Activated CD4-positive, alpha-beta T cell treated with anti-CD3 and anti-CD28 coated beads, Interleukin-2, amount 10 ng/mL, durations not matched to agents 7 days and 5 days (primary cell): ENCODE data around the gene ESRRG. TPM values are rescaled to one million over a fixed set of nuclear protein-coding genes. Genes with fewer than 3 reads are reported as not detected.

Experiments used
- CTCF ChIA-PET: fragments of 350-600 bp; sonication (Branson Sonifier 250); formaldehyde crosslinking; loops from one replicate; lab custom pipeline; 2021; ENCODE audit warnings: antibody characterized with exemption; lab: Charles Lee
- POLR2A ChIA-PET: fragments of 350-600 bp; sonication (Branson Sonifier 250); formaldehyde crosslinking; loops from one replicate; lab custom pipeline; 2021; ENCODE audit warnings: antibody characterized with exemption; lab: Charles Lee
- DNase-seq: peaks from one replicate; pipeline ENCODE4 v3.0.0-alpha.2; 2020
- H3K27ac Mint-ChIP-seq: one replicate; pipeline ENCODE4 v1.8.0; 2021; ENCODE audit warnings: mild to moderate bottlenecking, moderate library complexity, mixed read lengths
- H3K27me3 Mint-ChIP-seq: one replicate; pipeline ENCODE4 v1.8.0; 2021; ENCODE audit warnings: mixed read lengths
- H3K36me3 Mint-ChIP-seq: one replicate; pipeline ENCODE4 v1.8.0; 2021; ENCODE audit warnings: low read depth, mixed read lengths
- H3K4me1 Mint-ChIP-seq: one replicate; pipeline ENCODE4 v1.8.0; 2021; ENCODE audit warnings: mixed read lengths
- H3K4me3 Mint-ChIP-seq: one replicate; pipeline ENCODE4 v1.8.0; 2021; ENCODE audit warnings: mild to moderate bottlenecking, moderate library complexity, mixed read lengths
- H3K9me3 Mint-ChIP-seq: one replicate; pipeline ENCODE4 v1.8.0; 2021; ENCODE audit warnings: mixed read lengths
- total RNA-seq, 2 experiments: library from RNA; stranded (reverse); gene quantifications; one replicate each; pipeline ENCODE4 v1.2.3, GENCODE V29; 2021

The ESRRG gene
- total RNA-seq, 2 experiments from 2014 or later, result not detected

DNA sequence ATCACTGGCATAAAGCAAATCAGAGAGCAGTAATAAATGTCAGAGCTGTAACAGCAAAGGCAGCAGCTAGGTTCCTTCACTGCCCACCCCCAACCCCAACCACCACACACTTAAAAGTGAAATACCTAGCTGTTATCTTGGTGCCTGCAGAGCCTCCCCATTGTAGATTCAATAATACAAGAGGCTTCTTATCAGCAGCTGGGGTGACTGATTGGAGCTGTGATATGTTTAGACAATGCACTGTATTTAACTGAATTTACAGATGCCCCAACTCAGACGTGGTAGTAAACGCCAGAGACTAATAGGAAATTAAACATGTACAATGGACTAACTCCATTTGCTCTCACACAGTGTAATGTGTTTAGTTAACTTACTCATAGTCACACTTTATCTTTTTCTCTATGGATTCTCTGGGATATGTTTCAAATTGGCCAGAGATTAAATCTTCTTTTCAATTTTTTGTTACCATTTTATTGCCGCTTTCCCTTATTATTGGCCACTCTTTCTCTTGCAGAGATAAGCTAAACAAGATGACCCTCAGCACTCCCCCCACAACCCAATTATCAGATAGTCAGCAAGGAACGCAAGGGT, 117.1 kb downstream of the ESRRG start:
- CTCF ChIA-PET, result interaction anchor here (0.6 kb wide), 1 partner anchor 316 kb away, joined by 3 read pairs; no protein-coding TSS in a partner anchor

DNA sequence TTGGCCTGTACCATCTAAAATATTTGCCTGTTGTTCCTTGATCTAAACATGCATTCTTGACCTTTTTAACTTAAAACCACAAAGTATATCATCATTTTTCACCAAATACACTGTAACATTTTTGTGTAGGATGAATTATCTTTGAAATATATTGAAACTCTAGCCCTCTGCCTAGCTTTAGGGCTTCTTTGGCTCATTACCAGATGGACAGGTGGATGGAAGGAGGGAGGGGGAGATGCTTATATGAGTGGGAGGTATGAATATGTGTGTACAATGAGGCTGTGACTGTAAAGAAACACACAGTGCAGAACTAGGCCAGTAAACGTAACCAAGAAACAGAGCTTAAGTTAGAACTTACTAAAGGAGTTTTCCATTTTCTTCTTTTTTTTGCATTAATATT, 118.5 kb downstream of the ESRRG start:
- Mint-ChIP-seq H3K27ac (no peak overlapping the region), H3K4me3 (no peak overlapping the region), H3K27me3 (peaks cover 16% of the 10 kb centered on the region), H3K9me3 (no peaks in the 10 kb centered on the region), H3K36me3 (no peaks in the 10 kb centered on the region), H3K4me1 (peaks cover 3% of the 10 kb centered on the region)
- POLR2A ChIA-PET, result no interaction called here
- CTCF ChIA-PET, result no interaction called here
- no peak for DNase-seq

More for the DNA sequence above, 117.1 kb downstream of the ESRRG start:
- Mint-ChIP-seq H3K36me3 (no peaks in the 10 kb centered on the region), H3K4me1 (no peaks in the 10 kb centered on the region), H3K4me3 (no peak overlapping the region), H3K27ac (no peak overlapping the region), H3K9me3 (no peaks in the 10 kb centered on the region), H3K27me3 (peaks cover 7% of the 10 kb centered on the region)
- no peak for DNase-seq
- POLR2A ChIA-PET, result no interaction called here

DNA sequence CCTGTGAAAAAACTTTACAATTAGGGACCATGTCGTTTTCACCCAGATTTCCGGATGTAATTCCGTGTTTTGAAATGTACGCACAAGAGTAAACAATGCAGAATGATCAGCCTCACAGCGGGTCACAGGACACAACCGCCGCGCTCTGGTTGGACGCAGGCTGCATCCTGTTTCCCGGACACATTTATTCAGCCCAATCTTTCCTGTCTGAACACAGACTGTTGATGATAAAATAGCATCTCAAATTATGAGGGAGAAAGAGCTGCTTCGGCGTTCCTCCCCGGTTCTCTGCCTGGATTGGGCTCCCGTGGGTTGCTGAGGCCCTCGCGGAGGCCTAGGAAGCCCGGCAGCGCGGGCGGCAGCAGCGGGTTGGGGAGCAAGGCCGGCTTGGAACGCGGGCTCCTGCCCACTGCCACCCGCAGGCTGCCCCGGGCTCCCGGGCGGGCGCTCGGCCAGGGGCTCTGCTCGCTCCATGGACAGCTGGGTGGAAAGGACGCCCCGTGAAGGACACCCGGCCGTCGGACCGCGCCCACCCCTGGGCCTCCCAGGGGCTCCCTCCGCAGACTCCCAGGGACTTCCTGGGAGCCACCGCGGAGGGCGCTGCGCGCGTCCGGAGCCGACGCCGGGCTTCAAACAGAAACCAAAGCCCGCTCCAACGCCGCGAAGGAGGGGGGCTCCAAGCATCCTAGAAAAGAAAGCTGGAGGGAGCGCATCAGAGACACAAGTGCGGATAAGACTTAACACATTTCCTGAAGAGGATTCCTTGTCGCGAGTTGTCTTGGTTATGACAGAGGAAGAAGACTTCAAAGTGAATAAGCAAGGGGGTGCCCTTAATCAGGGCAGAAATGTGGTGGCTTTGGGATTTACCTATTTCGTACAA, 122.3 kb downstream of the ESRRG start:
- POLR2A ChIA-PET, result no interaction called here
- peak overlapping the region; percentile 52 for H3K4me3 Mint-ChIP-seq
- no peaks in the 10 kb centered on the region for H3K36me3 Mint-ChIP-seq
- no peak for DNase-seq
- H3K27ac Mint-ChIP-seq, result no peak overlapping the region
- peaks cover 3% of the 10 kb centered on the region for H3K4me1 Mint-ChIP-seq
- CTCF ChIA-PET, result no interaction called here
- peaks cover 17% of the 10 kb centered on the region for H3K27me3 Mint-ChIP-seq
- H3K9me3 Mint-ChIP-seq, result no peaks in the 10 kb centered on the region

DNA sequence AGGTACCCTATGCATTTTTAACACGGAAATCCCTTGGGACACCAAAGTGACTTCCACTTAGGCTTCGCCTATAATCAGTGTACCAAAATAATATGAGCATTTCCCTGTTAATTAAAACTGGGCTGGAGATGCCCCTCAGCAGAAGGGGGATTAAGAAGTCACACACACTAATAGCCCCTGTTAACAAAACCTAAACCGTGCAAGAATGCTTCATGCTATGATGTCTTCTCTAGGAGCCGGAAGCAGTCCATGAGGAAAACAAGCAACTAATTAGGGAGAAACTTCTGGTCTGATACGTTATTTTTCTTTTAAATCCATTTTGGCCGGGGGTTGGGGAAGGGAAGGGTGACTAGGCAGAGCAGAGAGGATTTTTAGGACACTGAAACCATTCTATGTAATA, 123.4 kb downstream of the ESRRG start:
- no peak for DNase-seq
- no peaks in the 10 kb centered on the region for H3K36me3 Mint-ChIP-seq
- no peak overlapping the region for H3K27ac Mint-ChIP-seq
- ChIA-PET POLR2A (no interaction called here), CTCF (no interaction called here)
- peaks cover 17% of the 10 kb centered on the region for H3K27me3 Mint-ChIP-seq
- H3K4me1 Mint-ChIP-seq, result peaks cover 3% of the 10 kb centered on the region
- no peak overlapping the region for H3K4me3 Mint-ChIP-seq
- H3K9me3 Mint-ChIP-seq, result no peaks in the 10 kb centered on the region

DNA sequence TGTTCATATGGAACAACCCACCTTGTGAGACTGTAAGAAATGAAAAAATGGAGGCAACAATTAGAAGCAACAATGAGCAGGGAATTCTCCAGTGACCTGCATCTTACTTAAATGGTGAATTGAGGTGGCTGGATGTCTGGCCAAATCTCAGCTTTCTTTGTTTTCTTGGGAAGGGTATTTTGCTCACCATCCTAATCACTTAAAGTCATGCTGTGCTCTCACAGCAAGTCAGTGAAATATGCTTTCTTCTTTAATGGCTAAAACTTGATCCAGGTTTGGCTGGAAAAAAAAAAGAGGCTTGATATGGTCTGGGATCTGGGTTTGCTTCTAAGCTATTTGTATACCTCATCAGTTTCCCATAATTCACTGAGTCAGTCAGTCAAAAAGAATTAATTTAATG, 124.8 kb downstream of the ESRRG start:
- H3K27me3 Mint-ChIP-seq, result peaks cover 17% of the 10 kb centered on the region
- no peak overlapping the region for H3K27ac Mint-ChIP-seq
- ChIA-PET POLR2A (no interaction called here), CTCF (no interaction called here)
- H3K4me1 Mint-ChIP-seq, result peaks cover 3% of the 10 kb centered on the region
- DNase-seq, result no peak
- no peaks in the 10 kb centered on the region for H3K36me3 Mint-ChIP-seq
- no peak overlapping the region for H3K4me3 Mint-ChIP-seq
- H3K9me3 Mint-ChIP-seq, result no peaks in the 10 kb centered on the region

DNA sequence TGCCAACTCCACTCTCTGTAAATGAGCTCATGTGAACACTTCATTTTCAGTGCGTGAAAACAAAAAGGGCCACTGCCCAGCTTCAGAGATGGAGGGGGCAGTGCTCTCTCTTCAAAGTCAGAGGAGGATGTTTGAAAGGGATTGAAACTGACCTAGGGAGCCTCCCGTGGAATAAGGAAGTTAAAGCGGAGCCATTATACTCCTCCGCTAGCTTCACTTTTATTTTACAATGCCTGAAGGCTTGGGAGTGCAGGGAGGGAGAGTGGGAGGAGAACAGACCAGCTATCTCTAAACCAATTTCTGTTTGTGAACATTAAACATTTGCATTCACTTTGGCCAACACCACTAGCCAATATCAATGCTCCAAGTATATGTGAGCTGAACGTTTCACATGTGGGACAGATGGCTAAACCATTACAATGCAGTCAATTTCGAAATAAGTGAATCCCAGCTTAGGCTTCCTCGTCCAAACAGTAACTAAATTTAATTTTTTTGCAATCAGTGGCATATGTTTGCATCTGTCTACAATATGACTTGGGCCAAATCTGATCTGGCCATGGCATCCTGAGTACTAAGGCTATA, 126.9 kb downstream of the ESRRG start:
- Mint-ChIP-seq H3K27ac (no peak overlapping the region), H3K27me3 (peaks cover 12% of the 10 kb centered on the region), H3K4me1 (peaks cover 3% of the 10 kb centered on the region), H3K9me3 (no peaks in the 10 kb centered on the region), H3K36me3 (no peaks in the 10 kb centered on the region), H3K4me3 (no peak overlapping the region)
- no peak for DNase-seq
- CTCF ChIA-PET, result no interaction called here
- POLR2A ChIA-PET, result no interaction called here

DNA sequence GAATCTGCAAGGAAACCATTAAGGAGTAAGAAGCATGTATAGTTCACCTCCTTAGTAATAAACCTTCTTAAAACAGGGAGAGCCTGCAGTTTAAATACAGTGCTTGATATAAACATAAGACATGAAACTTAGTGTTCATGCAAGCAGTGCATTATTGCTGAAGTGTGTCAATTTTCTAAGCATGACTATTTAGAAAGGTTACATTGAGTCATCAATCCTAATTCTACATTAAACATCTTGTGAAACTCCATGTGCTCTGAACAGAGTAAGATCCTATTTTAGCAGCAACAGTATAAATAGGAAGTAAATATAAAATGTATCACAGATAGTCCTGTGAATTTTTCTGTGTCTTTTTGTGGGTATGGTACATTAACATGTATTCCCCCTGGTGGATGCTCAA, 135.5 kb downstream of the ESRRG start:
- no peak overlapping the region for H3K4me3 Mint-ChIP-seq
- CTCF ChIA-PET, result no interaction called here
- DNase-seq, result no peak
- POLR2A ChIA-PET, result no interaction called here
- H3K27me3 Mint-ChIP-seq, result no peaks in the 10 kb centered on the region
- H3K36me3 Mint-ChIP-seq, result no peaks in the 10 kb centered on the region
- H3K4me1 Mint-ChIP-seq, result no peaks in the 10 kb centered on the region
- no peak overlapping the region for H3K27ac Mint-ChIP-seq
- H3K9me3 Mint-ChIP-seq, result no peaks in the 10 kb centered on the region

DNA sequence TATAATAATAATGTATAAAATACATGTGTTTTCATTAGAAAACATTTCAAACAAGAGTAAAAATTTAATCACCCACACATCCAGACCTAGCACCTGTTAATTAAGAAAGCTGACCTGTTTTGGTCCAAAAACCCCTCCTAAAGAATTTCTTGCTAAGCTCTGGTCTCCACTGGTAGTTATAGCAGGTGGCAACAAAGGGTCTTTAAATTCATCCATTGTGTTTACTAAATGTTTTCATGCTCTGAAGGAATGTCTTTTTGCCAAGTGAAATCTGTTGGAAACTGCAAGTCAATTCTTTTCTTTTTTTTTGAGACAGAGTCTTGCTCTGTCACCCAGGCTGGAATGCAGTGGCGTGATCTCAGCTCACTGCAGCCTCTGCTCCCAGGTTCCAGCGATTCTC, 141.1 kb downstream of the ESRRG start:
- H3K4me3 Mint-ChIP-seq, result no peak overlapping the region
- ChIA-PET POLR2A (no interaction called here), CTCF (no interaction called here)
- no peak overlapping the region for H3K27ac Mint-ChIP-seq
- H3K36me3 Mint-ChIP-seq, result no peaks in the 10 kb centered on the region
- H3K4me1 Mint-ChIP-seq, result no peaks in the 10 kb centered on the region
- DNase-seq, result no peak
- no peaks in the 10 kb centered on the region for H3K9me3 Mint-ChIP-seq
- no peaks in the 10 kb centered on the region for H3K27me3 Mint-ChIP-seq

DNA sequence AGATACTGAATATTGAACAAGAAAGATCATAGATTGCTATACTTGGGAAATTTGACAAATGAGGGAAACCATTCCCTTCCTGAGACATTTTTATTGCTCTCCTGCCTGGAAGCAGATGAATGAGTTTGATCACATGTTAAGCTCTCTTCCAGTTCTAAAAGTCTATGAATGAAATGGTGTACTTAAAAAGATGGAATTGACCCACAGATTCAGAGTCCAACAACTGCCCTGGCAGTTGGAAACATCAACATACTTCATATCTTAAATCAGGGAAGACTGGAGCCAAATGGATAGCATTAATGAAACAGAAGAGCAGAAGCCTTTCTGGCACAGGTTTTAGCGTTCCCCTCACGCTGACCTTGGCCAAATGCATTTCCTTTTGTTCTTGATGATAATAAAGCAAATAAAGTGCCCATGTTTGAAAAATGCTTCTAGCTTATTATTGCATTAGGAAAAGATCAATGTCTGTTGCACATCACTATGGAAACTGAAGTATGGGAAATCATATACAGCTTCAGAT, 142.6 kb downstream of the ESRRG start:
- no peak for DNase-seq
- H3K27ac Mint-ChIP-seq, result no peak overlapping the region
- H3K36me3 Mint-ChIP-seq, result no peaks in the 10 kb centered on the region
- no peak overlapping the region for H3K4me3 Mint-ChIP-seq
- ChIA-PET POLR2A (no interaction called here), CTCF (no interaction called here)
- no peaks in the 10 kb centered on the region for H3K9me3 Mint-ChIP-seq
- no peaks in the 10 kb centered on the region for H3K4me1 Mint-ChIP-seq
- H3K27me3 Mint-ChIP-seq, result no peaks in the 10 kb centered on the region

DNA sequence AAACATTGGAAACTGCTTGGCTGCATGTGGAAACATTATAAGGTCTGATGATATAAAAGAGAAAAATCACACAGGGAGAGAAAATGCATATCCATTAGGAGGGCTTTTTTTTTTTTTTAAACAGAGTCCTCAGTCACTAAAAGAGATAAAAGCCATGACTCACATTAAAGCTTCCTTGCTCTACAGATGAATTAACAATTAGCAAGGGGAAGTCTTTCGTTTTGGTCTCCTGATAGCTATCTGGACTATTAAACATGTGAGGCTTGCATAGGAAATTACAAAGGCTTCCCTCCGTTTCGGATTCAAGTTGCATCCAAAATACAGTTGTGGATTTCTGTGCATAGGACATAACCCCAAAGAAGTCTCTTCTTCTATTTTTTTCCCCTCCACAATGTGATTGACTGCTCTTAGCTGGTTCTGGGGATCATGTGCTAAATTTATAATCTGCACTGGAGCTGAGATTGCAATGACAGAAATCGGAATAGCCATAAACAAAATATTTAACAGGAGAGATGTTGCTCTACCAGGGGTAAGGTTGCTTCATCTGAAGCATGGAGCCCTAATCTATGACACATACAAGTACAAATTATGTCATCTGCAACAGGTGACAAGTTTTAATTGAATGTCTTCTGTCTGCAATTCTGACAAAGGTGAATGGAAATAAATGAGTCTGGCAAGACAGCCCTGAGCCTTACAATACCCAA, 146.8 kb downstream of the ESRRG start:
- H3K4me1 Mint-ChIP-seq, result no peaks in the 10 kb centered on the region
- ChIA-PET POLR2A (no interaction called here), CTCF (no interaction called here)
- no peak overlapping the region for H3K4me3 Mint-ChIP-seq
- no peaks in the 10 kb centered on the region for H3K9me3 Mint-ChIP-seq
- DNase-seq, result no peak
- no peaks in the 10 kb centered on the region for H3K27me3 Mint-ChIP-seq
- H3K36me3 Mint-ChIP-seq, result no peaks in the 10 kb centered on the region
- no peak overlapping the region for H3K27ac Mint-ChIP-seq

DNA sequence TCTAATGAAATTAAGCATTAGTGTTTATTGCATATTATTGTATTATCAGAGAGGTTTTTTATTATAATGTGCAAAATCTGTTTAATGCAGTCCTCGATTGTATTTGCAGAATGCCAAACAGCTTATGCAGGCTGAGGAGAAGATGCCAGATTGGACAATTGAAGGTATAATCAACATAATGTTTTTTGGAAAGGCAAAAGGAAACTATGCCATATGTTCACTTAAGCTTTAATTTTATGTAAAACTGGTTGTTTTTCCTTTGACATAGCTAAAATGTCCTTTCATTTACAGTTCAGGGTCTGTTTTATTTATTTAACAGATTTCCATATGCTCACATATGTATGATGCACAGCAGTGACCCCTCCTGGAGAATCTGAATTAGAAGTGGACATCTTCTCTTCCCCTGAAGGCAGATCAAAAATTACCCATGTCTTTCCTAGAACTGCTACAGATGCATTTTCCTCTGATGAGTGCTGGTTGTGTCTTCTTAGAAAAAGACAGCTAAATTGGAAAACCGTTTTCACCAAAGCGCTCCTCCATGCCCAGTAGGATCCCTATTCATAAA, 156.5 kb downstream of the ESRRG start:
- H3K4me1 Mint-ChIP-seq, result no peaks in the 10 kb centered on the region
- no peaks in the 10 kb centered on the region for H3K27me3 Mint-ChIP-seq
- DNase-seq, result no peak
- no peak overlapping the region for H3K27ac Mint-ChIP-seq
- ChIA-PET CTCF (no interaction called here), POLR2A (no interaction called here)
- H3K4me3 Mint-ChIP-seq, result no peak overlapping the region
- no peaks in the 10 kb centered on the region for H3K36me3 Mint-ChIP-seq
- H3K9me3 Mint-ChIP-seq, result no peaks in the 10 kb centered on the region

DNA sequence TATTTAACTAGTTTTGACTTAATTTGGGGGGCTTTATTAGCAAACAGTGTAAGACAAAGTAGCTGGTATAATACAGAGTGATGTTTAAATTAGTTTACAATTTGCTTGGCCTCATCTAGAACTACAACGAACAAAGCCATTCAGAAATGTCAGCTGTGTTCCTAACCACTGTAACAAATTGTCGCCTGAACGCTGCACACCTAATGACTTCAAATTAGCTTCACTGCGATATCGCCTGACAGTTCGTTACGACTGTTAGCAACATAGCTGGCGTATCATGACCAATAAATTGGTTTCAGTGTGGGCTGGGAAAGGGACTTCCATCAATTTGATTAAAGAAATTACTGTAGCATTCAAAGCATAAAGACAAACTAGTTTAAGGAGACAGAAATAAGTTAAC, 160.1 kb downstream of the ESRRG start:
- Mint-ChIP-seq H3K4me1 (no peaks in the 10 kb centered on the region), H3K27me3 (no peaks in the 10 kb centered on the region), H3K9me3 (no peaks in the 10 kb centered on the region), H3K4me3 (no peak overlapping the region), H3K36me3 (no peaks in the 10 kb centered on the region), H3K27ac (no peak overlapping the region)
- DNase-seq, result no peak
- POLR2A ChIA-PET, result no interaction called here
- CTCF ChIA-PET, result interaction anchor here (0.7 kb wide), 1 partner anchor 14 kb away, joined by 3 read pairs; no protein-coding TSS in a partner anchor
